Forelimb muscle (tissue), 1 donor: ENCODE results near the gene SLC22A1. TPM values are rescaled to one million over a fixed set of nuclear protein-coding genes. Genes with fewer than 3 reads are reported as not detected.

Source experiments
- DNase-seq: peaks from one replicate; pipeline ENCODE4 v3.0.0-alpha.2; 2013; ENCODE audit warnings: low read depth
- polyA plus RNA-seq: library from polyadenylated mRNA; unstranded; fragments of 120-200 nt; gene quantifications from one replicate; pipeline ENCODE4 v1.2.1, GENCODE V29; 2013; ENCODE audit not compliant: insufficient read length

SLC22A1 gene
- polyA plus RNA-seq, 1 donor: 0.85 TPM

DNA sequence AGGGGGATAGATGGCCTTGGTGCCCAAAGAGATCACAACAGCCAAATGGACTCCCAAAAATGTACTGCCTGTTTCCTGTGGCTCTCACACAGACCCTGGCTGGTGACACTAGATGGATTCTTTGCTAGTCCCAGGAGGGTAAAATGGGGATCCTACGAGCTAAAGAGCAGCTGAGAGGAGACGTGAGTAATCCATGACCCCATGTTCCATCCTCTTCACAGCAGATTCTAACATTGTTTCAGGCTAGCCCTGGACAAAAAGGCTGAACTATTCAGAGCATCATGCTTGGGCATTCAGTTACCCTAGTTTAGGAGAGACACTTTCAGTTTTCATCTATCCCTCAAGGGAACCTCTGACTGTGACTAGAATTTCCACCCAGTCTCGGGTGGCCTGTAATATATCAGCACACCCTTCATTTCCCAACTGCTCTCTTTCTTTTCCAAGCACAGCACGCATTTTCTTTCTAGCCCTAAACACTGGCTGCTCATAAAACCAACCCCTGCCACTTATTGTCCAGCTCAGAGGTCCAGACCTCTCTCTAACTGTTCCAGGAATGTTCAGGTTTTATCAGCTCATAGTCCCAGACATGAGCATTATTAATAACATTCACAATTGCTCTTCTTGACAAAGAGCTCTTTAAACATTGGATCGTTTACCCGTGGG, 48.5 kb downstream of the SLC22A1 start:
- no peak for DNase-seq

DNA sequence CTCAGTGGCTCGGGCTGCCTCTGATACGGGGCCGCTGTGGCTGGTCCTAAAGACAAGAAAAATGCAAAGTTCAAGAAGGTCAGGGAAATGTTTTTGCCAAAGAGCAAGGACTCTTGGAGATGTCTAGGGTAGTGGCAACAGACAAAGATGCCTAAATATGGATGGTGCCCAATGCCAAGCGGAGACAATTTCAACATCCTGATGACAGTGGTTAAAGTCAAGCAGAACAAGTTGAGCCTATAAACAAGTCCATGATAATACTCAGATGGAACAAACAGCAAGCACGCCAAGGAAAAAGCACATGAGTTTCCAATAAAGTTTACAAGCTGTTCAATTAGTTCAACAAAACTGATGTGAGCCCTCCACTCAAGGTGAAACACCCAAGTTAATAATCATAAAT, 51.1 kb downstream of the SLC22A1 start:
- no peak for DNase-seq

DNA sequence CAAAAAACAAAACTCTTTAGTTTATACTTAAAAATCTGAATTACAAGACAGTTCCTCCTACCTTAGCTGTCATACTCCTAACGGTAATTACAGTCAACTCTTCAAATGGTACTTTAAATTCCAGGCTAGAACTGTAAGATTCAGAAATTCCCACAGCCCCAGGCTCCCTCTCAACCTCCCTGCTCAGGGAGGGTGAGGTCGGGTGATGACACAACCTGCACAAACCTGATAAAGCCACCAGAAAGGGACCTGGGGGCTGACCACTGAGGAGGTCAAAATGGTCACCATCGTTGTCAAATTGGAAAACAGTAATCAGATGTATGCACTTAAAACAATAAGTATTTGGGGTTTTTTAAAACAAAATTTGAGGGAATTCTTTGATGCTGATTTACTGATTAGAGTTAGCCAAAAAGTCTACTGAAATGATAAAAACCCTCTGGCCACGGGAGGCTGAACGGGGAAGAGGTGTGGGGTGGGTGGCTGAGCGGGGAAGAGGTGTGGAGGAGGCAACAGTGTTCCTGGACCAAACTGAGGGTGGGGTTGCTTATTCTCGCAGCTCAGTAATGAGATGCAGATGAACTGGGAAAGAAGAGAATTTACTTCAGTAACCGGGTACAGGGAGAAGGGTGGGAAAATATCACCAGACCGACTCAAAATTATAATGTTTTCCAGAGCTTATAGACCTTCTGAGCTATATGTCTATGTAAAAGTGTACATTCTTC, 52.4 kb downstream of the SLC22A1 start:
- no peak for DNase-seq

DNA sequence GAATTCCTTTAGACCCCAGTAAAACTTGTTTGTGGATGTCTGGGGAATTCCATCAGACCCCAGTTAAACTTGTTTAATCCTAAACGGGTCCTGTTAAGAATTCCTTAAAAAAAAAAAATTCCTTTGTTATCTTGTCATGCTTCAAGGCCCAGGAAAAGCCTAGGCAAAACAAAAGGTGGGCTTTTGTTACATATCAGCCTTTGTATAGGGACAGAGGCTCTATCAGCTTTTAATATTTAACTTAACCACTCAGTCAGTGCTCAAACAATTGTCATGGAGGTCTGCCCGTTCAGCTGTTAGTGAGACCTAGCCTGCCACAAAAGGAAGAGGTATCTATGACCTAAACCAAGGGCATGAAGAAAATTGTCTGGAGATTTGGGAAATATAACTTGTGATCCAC, 53.1 kb downstream of the SLC22A1 start:
- DNase-seq: no peak

DNA sequence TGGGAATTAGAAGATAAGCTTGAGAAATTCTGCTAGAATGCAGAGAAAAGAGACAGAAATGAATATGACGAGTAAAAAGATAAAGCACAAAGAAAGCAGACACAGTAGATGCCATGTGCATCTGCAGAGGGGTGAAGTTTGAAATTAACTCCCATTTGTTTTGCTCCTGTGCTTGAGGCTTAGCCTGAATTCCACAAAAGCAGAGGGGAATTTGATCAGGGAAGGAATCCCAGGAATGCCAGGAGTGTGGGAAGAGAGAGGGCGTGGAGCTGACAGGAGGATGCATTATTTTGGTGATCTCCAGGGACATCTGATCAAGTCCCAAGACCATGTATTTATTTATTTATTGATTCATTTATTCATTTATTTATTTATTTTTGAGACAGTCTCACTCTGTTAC, 55.6 kb downstream of the SLC22A1 start:
- no peak for DNase-seq

DNA sequence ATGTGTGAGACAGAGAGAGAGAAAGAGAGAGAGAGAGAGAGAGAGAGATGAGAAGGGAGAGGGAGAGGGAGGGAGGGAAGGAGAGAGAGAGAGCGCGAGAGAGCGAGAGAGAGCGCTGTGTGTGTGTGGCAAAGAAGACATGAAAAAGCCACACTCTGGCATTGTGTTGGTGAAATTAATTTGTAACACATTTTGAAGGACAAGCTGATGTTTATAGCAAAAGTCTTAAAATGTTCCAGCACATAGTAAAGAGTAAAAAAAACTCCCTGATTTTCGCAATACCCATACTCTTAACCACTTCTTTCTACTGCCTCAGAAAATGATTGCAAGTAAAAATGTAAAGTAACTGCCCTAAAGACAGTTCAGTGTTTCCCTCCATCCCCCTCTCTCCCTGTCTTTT, 56.7 kb downstream of the SLC22A1 start:
- no peak for DNase-seq

DNA sequence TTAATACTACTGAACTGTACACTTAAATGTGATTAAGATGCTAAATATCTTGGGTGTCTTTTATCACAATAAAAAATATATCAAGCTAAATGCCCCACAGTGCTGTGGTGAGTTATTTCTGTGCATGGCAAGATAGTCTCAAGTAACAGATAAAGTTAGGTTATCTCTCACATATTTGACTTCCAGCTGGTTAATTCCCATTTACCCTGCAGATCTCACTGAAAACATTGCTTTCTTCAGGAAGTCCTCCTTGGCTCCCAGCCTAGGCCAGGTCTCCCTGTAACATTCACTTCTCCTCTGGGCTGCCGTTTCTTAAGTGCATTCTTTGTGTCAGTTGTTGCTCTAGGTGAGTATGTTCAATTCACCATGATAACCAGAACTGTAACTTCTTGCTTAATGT, 59.1 kb downstream of the SLC22A1 start:
- DNase-seq: no peak

DNA sequence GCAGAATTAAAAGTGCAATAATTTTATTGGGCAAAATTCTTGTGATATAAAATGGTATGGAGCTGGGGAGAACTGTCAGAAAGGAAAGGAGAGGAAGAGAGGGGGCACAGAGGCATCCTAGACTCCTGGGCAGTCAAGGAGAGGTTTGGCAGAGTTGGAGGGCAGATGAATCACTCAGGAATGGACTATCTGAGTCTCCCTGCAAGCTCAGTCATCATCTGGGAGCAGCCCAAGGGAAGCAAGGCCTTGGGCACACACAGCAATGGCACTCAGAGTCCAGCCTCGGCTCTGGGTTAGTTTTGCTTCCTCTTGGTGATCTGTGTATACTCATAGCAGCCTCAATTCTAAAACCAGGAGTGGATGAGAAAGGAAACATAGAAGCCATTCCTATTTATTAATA, 67.2 kb downstream of the SLC22A1 start:
- DNase-seq: no peak

DNA sequence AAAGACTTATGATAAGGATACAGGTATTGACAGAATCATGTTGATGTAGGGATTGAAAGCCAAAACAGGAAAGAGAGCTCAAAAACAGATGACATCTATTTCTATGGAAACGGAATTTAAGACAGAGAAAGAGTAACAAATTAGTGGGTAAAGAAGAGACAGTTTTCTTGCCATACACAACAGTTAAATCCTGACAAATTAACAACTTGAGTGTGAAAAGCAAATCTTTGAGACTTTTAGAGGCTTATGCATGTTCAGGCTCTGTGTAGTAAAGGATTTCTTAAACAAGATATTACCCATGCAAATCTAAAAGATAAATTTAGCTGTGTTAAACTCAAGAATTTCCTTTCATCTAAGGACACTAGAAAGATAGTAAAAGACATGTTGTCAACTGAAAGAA, 68.5 kb downstream of the SLC22A1 start:
- no peak for DNase-seq

DNA sequence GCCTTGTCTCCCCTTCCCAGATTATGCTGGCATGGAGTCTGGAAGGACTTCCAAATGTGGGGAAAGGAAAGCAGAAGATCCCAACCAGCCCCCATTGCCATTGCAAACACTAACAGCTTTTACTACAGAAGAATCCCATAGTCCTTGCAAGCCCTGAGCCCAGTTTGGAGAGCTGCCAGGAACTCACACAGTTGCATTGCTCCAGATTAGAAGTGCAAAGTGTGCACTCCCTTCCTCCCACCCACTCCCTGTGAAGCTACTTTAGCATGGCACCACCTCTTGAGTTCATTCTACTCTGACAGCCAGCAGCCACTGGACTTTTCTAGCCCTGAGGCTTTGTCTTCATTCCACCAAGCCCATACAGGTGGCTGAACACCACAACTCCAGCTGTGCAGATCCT, 69.4 kb downstream of the SLC22A1 start:
- no peak for DNase-seq

DNA sequence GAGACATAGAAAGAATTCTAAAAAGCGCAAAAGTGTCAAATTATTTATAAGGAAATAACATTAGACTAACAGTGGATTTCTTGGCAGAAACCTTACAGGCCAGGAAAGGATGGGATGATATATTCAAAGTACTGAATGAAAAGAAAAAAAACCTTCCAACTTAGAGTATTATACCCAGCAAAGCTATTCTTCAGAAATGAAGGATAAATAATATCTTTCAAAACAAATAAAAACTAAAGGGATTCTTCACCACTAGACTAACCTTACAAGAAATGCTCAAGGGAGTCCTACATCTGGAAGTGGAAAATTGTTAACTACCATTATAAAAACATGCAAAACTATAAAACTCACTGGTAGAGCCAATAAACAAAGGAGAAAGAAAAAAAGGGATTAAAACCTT, 71.2 kb downstream of the SLC22A1 start:
- DNase-seq: no peak

DNA sequence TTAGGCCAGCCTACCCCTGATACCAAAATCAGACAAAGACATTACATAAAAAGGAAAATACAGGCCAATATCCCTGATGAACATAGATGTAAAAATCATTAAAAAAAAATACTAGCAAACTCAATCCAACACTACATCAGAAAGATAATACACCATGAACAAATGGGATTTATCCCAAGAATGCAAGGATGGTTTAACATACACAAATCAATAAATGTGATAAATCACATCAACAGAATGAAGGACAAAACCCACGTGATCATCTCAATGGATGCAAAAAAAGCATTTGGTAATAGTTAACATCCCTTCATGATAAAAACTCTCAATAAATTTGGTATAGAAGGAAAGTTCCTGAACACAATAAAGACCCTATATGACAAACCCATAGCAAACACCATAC, 73.2 kb downstream of the SLC22A1 start:
- DNase-seq: no peak

DNA sequence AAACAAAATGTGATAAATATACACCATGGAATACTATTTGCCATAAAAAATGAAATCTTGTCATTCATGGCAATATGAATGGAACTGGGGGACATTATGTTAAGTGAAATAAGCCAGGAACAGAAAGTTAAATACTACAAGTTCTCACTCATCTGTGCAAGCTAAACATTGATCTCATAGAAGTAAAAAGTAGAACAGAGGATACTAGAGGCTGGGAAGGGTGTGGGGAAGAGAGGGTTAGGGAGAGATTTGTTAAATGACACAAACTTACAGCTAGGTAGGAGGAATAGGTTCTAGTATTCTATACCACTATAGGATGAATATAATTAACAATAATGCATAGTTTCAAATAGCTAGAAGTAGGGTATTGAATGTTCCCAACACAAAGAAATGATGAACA, 76.0 kb downstream of the SLC22A1 start:
- no peak for DNase-seq

DNA sequence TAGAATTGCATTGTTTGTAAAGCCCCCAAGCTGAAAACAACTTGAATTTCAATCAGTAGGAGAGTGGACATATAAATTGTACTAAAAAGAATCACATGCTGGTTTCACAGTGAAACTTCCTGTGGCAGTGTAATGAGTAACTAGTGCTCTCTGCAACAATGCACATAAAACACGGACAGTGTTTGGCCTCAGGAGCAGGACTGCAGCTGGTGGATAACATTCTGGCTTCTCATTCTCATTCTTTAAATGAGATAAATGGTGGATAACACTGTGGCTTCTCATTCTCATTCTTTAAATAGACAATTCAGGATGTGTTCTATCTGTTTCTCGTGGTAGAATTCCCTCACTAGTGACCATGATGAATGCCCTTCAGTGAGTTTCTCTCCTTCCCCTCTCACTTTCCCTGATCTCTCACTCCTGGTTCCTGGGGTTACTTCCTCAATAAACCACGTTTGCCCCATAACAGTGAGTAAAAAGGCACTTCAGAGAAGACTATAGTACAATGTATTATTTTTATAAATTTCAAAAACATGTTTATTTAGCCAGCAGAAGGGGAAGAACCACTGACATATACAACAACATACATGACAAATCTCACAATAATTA, 77.1 kb downstream of the SLC22A1 start:
- DNase-seq: no peak

DNA sequence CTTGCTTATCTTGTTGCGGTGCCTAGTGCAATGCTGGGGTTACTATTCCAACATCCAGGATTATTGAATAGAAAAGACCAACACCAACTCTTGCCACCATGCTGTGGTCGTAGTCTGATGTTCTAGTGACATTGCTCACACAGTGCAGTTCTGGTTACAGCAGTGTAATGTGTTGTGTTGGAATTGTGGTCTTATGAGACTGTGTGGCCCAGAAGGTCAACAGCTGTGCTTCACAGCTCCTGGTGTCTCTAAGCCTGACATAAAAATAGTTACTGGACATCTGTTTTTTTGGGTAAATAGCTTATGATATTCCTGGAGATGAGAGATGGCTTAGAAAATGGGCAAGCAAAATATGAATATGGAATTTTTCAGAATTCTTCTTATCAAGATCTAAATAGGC, 79.4 kb downstream of the SLC22A1 start:
- no peak for DNase-seq

DNA sequence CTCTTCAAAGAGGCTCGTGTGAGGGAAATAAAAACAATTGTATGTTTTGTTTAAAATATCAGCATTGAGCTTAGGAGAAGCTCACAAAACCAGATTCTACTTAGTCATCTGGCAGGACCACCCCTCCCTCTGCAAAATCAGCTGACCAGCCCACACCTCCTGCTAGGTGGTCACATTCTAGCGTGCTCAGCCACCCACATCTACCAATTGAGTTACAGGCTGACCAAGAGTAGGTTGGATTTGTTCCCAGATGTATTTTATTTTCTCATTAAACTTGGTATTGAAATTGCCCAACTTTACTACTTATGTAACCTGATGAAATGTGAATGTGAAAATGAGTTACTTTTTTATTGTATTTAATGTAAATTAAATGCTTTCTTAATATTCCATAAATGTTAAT, 80.8 kb downstream of the SLC22A1 start:
- DNase-seq: no peak

DNA sequence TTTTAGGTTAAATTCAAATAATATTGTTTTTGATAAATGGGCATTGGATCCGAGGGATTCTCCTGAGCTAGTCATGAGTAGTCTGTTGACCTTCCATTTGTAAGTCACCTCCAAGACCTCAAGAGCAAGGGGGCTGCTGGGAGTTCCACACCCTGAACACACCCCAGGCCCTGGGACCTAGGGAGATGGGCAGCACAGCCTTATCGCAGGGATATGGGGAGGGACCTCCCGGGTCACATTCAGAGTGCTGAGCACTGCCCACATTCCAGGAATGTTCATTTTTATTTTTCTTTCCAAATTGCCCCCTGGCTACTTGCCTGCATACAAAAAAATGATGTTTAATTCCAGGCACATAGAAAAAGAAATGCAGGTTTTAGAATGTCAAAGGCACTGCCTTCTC, 81.5 kb downstream of the SLC22A1 start:
- no peak for DNase-seq

DNA sequence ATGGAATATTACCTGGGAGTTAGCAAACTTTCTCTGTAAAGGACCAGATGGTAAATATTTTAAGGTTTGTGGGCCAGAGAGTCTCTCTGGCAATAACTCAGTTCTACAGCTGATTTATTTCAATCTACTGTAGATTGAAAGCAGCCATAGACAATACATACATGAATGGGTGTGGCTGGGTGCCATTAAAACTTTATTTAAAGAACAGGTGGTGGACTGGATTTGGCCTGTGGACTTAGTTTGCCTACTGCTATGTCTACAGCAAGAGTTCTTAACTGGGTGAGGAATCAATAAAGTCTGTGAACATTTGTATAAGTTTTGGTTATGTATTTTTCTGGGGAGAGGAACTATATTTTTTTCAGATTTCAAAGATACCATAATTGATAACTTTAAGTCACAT, 81.9 kb downstream of the SLC22A1 start:
- DNase-seq: no peak

DNA sequence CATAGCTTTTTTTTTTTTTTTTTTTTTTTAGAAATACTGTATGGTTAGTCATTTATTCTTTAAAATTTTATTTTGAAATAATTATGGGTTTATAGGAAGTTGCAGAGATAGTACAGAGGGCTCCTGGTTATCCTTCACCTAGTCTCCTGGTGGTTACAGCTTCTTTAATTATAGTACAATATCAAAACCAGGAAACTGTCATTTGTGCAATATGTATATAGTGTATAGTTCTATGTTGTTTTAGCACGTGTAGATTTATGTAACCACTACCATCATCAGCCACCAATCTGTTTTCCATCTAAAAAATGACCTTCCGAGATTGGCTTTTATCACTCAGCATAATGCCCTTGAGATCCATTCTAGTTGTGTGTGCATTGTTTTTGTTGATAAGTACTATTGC, 82.3 kb downstream of the SLC22A1 start:
- DNase-seq: no peak

DNA sequence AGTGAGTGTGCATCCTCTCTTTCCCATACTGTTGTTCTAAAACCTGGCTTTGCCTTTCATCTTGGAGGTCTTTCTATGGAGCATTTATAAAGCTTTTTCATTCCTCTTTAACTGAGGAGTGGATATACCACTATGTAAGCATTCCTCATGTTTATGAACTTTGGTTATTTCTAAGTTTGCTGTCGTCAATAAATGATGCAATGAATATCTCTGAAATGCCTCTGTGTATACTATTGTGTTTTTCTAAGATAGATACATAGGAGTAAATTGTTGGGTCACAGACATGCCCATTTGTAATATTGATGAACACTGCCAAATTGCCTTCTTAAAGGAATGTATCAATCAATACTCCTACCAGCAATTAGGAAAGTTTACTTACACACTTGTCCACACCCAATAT, 83.1 kb downstream of the SLC22A1 start:
- DNase-seq: no peak

DNA sequence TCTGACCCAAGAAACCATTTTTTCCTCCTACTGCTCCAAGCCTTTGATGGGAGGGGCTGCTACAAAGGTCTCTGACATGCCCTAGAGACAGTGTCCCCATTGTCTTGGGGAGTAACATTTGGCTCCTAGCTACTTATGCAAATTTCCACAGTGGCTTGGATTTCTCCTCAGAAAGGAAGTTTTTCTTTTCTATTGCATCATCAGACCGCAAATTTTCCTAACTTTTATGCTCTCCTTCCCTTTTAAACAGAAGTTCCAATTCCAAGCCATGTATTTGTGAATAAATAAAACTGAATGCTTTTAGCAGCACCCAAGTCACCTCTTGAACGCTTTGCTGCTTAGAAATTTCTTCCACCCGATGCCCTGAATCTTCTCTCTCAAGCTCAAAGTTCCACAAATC, 86.0 kb downstream of the SLC22A1 start:
- DNase-seq: no peak
